AG09319 (cell line): ENCODE results near the gene GMPR2.

Experiments
- DNase-seq: peaks from one replicate; pipeline ENCODE4 v3.0.0-alpha.2; 2010; ENCODE audit warnings: low read depth; ENCODE audit errors: extremely low read depth
- CTCF ChIP-seq: IDR thresholded peaks from 2 replicates; pipeline ENCODE4 v1.5.1; 2011; ENCODE audit warnings: low read depth, mild to moderate bottlenecking, inconsistent platforms, low read length, moderate library complexity

The GMPR2 gene

GRCh38 chr14:24232645-24233537, at the start of gene GMPR2:
Gene GMPR2, plus strand, starts transcription at chr14:24232929. Its CDS starts 325 bp downstream, at chr14:24233254.
- TF ChIP-seq CTCF = no peak
- no peak for DNase-seq

GRCh38 chr14:24183014-24183481, 49.7 kb upstream of the GMPR2 start:
- no peak for DNase-seq
- no peak for TF ChIP-seq CTCF

- no peak for TF ChIP-seq CTCF
- DNase-seq = no peak
Measured at GRCh38 chr14:24184104-24184970, 48.4 kb upstream of the GMPR2 start.

- no peak for DNase-seq
- TF ChIP-seq CTCF = no peak
Measured at GRCh38 chr14:24185026-24185425, 47.7 kb upstream of the GMPR2 start.

GRCh38 chr14:24185741-24186140, 47.0 kb upstream of the GMPR2 start:
- DNase-seq = no peak
- TF ChIP-seq CTCF = no peak

- DNase-seq = no peak
- TF ChIP-seq CTCF = no peak
Measured at GRCh38 chr14:24186831-24187538, 45.7 kb upstream of the GMPR2 start.
